DOHH2 (cell line): ENCODE results near the gene COL26A1.

ENCODE experiments used
- CTCF ChIP-seq: fragments of 200-600 bp; sonication (generic); IDR thresholded peaks from one replicate; pipeline ENCODE4 v1.5.1; 2014; ENCODE audit warnings: antibody characterized with exemption, mild to moderate bottlenecking, low read depth, low read length; ENCODE audit not compliant: poor library complexity, severe bottlenecking
- EZH2phosphoT487 ChIP-seq: fragments of 200-600 bp; sonication (generic); IDR thresholded peaks from 2 replicates; pipeline ENCODE4 v1.6.1; 2017; ENCODE audit warnings: borderline replicate concordance, mild to moderate bottlenecking, antibody characterized with exemption, low read length, moderate library complexity, mixed read lengths

GRCh38 chr7:101542527-101543241 lies 180.0 kb downstream of the COL26A1 start:
- TF ChIP-seq CTCF (peak; percentile 98), EZH2phosphoT487 (no peak)
